Mesothelial cell of epicardium (in vitro differentiated cells): ENCODE measurements around the gene P4HA3. TPM values are rescaled to one million over a fixed set of nuclear protein-coding genes. Genes with fewer than 3 reads are reported as not detected.
"Not testable (repeated sequence)": the region's sequence is repeated elsewhere in the genome, so short reads cannot be mapped to it uniquely, and the experiment has no call there.

Experiments used
- DNase-seq, 2 experiments: peaks; one replicate each; pipeline ENCODE4 v3.0.0; 2021; ENCODE audit warnings: low spot score in 2 of 2; ENCODE audit not compliant: unreplicated experiment in 2 of 2
- H3K27ac Mint-ChIP-seq: 2 replicates; pipeline ENCODE4 v1.8.0; 2021; ENCODE audit warnings: mixed read lengths
- H3K27me3 Mint-ChIP-seq: 2 replicates; pipeline ENCODE4 v1.8.0; 2021; ENCODE audit warnings: low read depth, mixed read lengths
- H3K36me3 Mint-ChIP-seq: 2 replicates; pipeline ENCODE4 v1.8.0; 2021; ENCODE audit warnings: mixed read lengths
- H3K4me1 Mint-ChIP-seq: 2 replicates; pipeline ENCODE4 v1.8.0; 2021; ENCODE audit warnings: mixed read lengths
- H3K4me3 Mint-ChIP-seq: 2 replicates; pipeline ENCODE4 v1.8.0; 2021; ENCODE audit warnings: mild to moderate bottlenecking, moderate library complexity, mixed read lengths
- H3K9me3 Mint-ChIP-seq: 2 replicates; pipeline ENCODE4 v1.8.0; 2021; ENCODE audit warnings: mixed read lengths
- CTCF ChIP-seq: fragments of 200-600 bp; sonication (generic); IDR thresholded peaks from one replicate; pipeline ENCODE4 v1.5.0; 2021; ENCODE audit warnings: antibody characterized with exemption; ENCODE audit not compliant: unreplicated experiment
- total RNA-seq: library from RNA; stranded (reverse); gene quantifications from 3 replicates; pipeline ENCODE4 v1.2.1, GENCODE V29; 2021

The P4HA3 gene
- total RNA-seq, 1 donor from 2014 or later, result 1.7 TPM

DNA sequence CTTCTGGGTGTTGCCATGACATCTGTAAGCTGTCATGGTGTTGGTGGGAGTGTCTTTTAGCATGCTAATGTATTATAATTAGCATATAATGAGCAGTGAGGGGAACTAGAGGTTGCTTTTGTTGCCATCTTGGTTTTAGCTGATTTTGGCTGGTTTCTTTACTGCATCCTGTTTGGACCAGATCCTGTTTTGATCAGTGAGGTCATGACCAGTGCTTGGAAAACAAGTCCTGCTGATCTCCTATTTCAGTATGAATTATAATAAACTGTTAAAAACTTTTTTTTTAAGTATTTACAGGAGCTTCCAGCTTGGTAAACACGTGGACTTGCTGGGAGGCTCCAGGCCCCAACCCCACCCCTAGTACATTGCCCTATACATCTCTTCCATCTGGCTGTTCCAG, 30.5 kb upstream of the P4HA3 start:
- peaks cover 39% of the 10 kb centered on the region for H3K36me3 Mint-ChIP-seq
- TF ChIP-seq CTCF, result no peak
- DNase-seq, result no peak
- H3K27ac Mint-ChIP-seq, result no peak overlapping the region
- H3K9me3 Mint-ChIP-seq, result no peaks in the 10 kb centered on the region
- no peak overlapping the region for H3K4me3 Mint-ChIP-seq
- H3K4me1 Mint-ChIP-seq, result no peaks in the 10 kb centered on the region
- no peaks in the 10 kb centered on the region for H3K27me3 Mint-ChIP-seq

- Mint-ChIP-seq H3K4me1 (no peaks in the 10 kb centered on the region), H3K27ac (no peak overlapping the region), H3K36me3 (peaks cover 40% of the 10 kb centered on the region), H3K27me3 (no peaks in the 10 kb centered on the region), H3K9me3 (no peaks in the 10 kb centered on the region), H3K4me3 (no peak overlapping the region)
- no peak for DNase-seq
- TF ChIP-seq CTCF, result no peak
Measured at GRCh38 chr11:74339619-74340018, 28.2 kb upstream of the P4HA3 start.

DNA sequence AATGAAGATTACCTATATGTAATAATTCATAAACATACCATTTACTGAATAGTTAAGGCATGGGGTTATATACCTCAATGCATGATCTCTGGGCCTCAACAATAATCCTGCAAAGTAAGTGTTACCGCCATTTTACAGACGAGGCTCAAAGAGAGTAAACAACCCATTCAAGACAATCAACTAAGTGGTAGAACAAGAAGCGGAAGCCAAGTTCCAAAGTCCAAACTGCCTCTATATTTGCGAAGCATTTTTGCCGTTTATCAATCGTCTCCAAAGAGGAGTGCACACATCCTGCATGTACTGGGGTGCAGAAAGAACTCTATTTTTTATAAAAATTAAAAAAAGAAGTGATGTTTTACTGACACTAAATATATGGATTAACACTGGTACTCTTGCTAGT, 27.5 kb upstream of the P4HA3 start:
- Mint-ChIP-seq H3K27me3 (no peaks in the 10 kb centered on the region), H3K36me3 (peaks cover 35% of the 10 kb centered on the region), H3K4me3 (no peak overlapping the region), H3K4me1 (no peaks in the 10 kb centered on the region), H3K9me3 (no peaks in the 10 kb centered on the region), H3K27ac (no peak overlapping the region)
- no peak for DNase-seq
- TF ChIP-seq CTCF, result no peak

- no peak for DNase-seq
- Mint-ChIP-seq H3K27me3 (no peaks in the 10 kb centered on the region), H3K9me3 (no peaks in the 10 kb centered on the region), H3K27ac (no peak overlapping the region), H3K4me3 (no peak overlapping the region), H3K4me1 (no peaks in the 10 kb centered on the region), H3K36me3 (peaks cover 15% of the 10 kb centered on the region)
- no peak for TF ChIP-seq CTCF
Measured at GRCh38 chr11:74333193-74333592, 21.8 kb upstream of the P4HA3 start.

DNA sequence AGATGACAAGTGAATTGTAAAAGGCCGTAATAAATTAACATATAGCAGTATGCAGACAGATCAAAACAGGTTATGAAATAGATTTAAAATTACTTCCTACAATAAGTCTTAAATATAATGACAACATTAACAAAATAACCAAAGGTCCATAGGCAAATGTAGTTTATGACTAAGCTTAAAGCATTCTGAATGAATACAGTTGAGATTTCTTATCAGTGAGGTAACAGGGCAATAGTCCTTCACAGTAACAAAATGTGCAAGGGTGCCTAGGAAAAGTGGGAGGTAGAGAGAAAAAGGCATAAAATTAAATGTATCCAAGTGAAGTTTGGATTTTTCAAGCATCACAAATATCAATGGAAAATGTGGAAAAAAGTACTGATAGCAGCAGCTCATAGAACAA, 20.9 kb upstream of the P4HA3 start:
- no peak for DNase-seq
- H3K36me3 Mint-ChIP-seq, result peaks cover 22% of the 10 kb centered on the region
- H3K4me1 Mint-ChIP-seq, result no peaks in the 10 kb centered on the region
- no peak for TF ChIP-seq CTCF
- H3K27ac Mint-ChIP-seq, result no peak overlapping the region
- no peaks in the 10 kb centered on the region for H3K27me3 Mint-ChIP-seq
- H3K9me3 Mint-ChIP-seq, result no peaks in the 10 kb centered on the region
- H3K4me3 Mint-ChIP-seq, result no peak overlapping the region

GRCh38 chr11:74331000-74331399, 19.6 kb upstream of the P4HA3 start:
- not testable (repeated sequence) for H3K27ac Mint-ChIP-seq, H3K4me3 Mint-ChIP-seq, H3K4me1 Mint-ChIP-seq, H3K27me3 Mint-ChIP-seq, DNase-seq, H3K9me3 Mint-ChIP-seq
- peaks cover 20% of the 10 kb centered on the region for H3K36me3 Mint-ChIP-seq
